Left lobe of liver (tissue), 2 donors: ENCODE results near the gene RNU7-1. TPM values are rescaled to one million over a fixed set of nuclear protein-coding genes. Genes with fewer than 3 reads are reported as not detected.

Source experiments
- ATAC-seq: fragments of 200-7000 bp; cut with Tn5 transposase; one replicate; pipeline ENCODE4 v1.9.1; 2020; ENCODE audit warnings: mild to moderate bottlenecking, moderate library complexity
- DNase-seq: peaks from one replicate; pipeline ENCODE4 v3.0.0-alpha.2; 2020; ENCODE audit warnings: low spot score
- total RNA-seq: library from RNA; stranded (reverse); gene quantifications from one replicate; pipeline ENCODE4 v1.2.1, GENCODE V29; 2021
- donor health status: DM: no; HTN: no; CAD: no; lungs with moderate emphysema.
- donor health status: DM: no; HTN: yes; CAD: no.

Gene RNU7-1
- total RNA-seq, 1 donor from 2014 or later = not detected

DNA sequence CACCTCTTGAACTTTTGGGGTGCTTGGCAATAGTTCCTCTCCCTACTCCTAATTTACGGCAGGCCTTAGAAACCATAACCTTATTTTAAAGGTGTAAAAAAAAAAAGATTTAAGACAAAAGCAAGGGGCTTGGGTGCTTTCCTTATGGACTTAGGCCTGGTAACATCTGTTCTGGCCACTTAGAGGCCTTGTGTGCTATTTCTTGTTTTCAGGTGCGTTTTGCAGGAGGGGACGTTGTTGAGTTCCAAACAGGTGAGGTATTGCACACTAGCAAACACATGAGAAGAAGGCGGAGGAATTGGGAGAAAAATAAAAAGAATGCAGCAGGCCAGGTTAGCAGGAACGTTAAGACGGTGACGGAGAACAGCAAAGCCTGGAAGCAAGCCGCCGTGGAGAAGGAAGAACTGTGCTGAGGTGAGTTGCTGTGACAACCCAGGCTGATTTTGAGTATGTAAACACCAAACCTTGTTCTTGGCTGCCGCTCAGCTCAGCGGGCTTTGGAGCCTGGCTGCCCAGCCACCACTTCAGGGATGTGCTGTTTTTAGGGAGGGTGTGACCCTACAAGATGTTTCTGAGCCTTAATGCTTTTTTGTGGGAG, 44.4 kb downstream of the RNU7-1 start:
- no peak for DNase-seq
- ATAC-seq = peak; percentile 94

Other genes with a start within 250 kb of the RNU7-1 start
- not detected for gene PIANP, start 243.0 kb upstream of the RNU7-1 start, total RNA-seq
- gene COPS7A, start 219.8 kb upstream of the RNU7-1 start, total RNA-seq = 31.1 TPM
- 133 TPM for gene MLF2, start 190.7 kb upstream of the RNU7-1 start, total RNA-seq
- gene PTMS, start 177.5 kb upstream of the RNU7-1 start, total RNA-seq = 406 TPM
- 2.8 TPM for gene LAG3, start 171.3 kb upstream of the RNU7-1 start, total RNA-seq
- 22.7 TPM for gene CD4, start 154.3 kb upstream of the RNU7-1 start, total RNA-seq
- 1.3 TPM for gene GPR162, start 122.0 kb upstream of the RNU7-1 start, total RNA-seq
- gene P3H3, start 115.4 kb upstream of the RNU7-1 start, total RNA-seq = 1.4 TPM
- gene GNB3, start 102.9 kb upstream of the RNU7-1 start, total RNA-seq = 0.08 TPM
- 0.58 TPM for gene CDCA3, start 92.5 kb upstream of the RNU7-1 start, total RNA-seq
- gene USP5, start 91.7 kb upstream of the RNU7-1 start, total RNA-seq = 48.0 TPM
- 300 TPM for gene TPI1, start 76.3 kb upstream of the RNU7-1 start, total RNA-seq
- gene SPSB2, start 70.5 kb upstream of the RNU7-1 start, total RNA-seq = 4.7 TPM
- 1.9 TPM for gene LRRC23, start 39.0 kb upstream of the RNU7-1 start, total RNA-seq
- 3.6 TPM for gene ENO2, start 29.2 kb upstream of the RNU7-1 start, total RNA-seq
- 22.0 TPM for gene ATN1, start 15.9 kb upstream of the RNU7-1 start, total RNA-seq
- 86.3 TPM for gene C12orf57, start 206 bp downstream of the RNU7-1 start, total RNA-seq
- gene PTPN6, start 7.5 kb downstream of the RNU7-1 start, total RNA-seq = 17.8 TPM
- gene PHB2, start 26.8 kb downstream of the RNU7-1 start, total RNA-seq = 129 TPM
- gene EMG1, start 27.1 kb downstream of the RNU7-1 start, total RNA-seq = 16.1 TPM
- gene LPCAT3, start 74.7 kb downstream of the RNU7-1 start, total RNA-seq = 54.3 TPM
- gene C1S, start 116.9 kb downstream of the RNU7-1 start, total RNA-seq = 1,760 TPM
- gene C1R, start 148.6 kb downstream of the RNU7-1 start, total RNA-seq = 1,748 TPM
- 243 TPM for gene C1RL, start 165.4 kb downstream of the RNU7-1 start, total RNA-seq
- gene RBP5, start 185.1 kb downstream of the RNU7-1 start, total RNA-seq = 154 TPM
- gene CLSTN3, start 186.6 kb downstream of the RNU7-1 start, total RNA-seq = 48.4 TPM
- gene PEX5, start 245.9 kb downstream of the RNU7-1 start, total RNA-seq = 49.9 TPM